Measurements from ENCODE around the gene TTC31.

Gene TTC31

DNA sequence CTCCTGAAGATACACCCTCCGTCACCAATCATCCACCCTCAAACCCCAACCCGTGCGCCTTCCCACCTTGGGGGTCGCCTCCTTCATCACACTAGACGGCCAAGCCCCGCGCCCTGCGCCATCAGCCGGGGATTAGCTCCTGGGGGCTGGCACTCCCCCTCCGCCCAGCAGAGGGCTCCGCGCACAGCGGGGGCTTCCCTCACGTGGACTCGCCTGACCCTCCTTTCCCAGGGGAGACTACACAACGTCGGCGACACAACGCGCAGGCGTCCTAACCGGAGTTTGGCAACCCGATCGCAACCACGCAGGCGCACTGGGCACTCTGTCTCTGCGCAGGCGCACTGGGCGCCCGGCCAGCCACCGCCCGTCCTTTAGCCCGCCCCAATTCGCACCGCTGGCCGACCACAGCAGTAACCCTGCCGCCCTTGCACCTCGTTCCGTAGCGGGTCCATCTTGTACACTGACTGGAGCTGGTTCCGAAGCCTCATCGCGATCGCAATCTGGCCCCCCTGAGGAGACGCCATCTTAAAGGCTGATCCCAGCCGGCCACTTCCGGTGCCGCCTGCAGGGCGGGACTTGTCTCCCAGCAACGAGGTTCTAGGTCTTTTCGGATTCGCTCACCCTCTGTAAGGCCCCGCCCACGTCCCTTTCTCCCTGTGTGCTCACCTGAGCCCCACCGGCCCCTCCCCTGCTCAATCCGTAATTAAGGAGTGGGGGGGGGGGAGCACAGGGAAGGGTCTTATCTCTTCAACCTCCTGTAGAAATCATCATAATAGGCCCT is 24.5 kb downstream of the TTC31 start, which contains the start of gene PCGF1:
PCGF1 (minus strand) TSS at position 551 of the 781 bp plus-strand sequence; CDS start at position 524, 27 bp downstream.
- H3K27ac ChIP-seq, result peak within 1 kb of the TSS; percentile 98
- peak; percentile 53 for TF ChIP-seq CTCF (conservative IDR thresholded peaks at IDR 0.05)

DNA sequence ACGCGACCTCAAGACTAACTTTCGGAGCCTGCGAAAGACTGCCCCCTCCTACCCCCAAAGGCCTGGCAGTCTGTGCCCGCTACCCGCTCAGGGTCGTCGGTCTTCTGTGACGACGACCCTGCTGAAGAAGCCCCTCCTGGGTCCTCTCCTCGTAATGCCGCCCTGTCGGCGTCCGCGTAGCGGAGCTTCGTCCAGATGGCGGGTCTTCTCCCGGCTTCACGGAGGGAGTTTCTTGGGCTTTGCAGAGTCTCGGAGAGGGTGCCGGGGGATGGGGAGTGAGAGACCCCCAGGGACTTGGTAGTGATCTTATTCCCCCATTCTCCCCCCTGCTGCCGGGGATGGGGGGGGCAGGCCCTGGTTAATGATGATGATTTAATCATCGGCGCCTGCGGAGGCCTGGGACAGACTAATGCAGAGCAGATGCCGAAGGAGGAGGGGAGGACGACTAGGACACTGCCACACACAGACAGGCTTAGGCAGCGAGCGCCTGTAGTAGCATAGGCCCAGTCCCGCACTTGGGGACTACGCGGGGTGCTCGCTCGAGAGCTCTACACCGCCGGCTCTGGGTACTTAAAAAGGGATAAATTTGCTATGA is 25.1 kb downstream of the TTC31 start:
- TF ChIP-seq CTCF (conservative IDR thresholded peaks at IDR 0.05), result no peak
- peak overlapping the region; percentile 98 for H3K27ac ChIP-seq

DNA sequence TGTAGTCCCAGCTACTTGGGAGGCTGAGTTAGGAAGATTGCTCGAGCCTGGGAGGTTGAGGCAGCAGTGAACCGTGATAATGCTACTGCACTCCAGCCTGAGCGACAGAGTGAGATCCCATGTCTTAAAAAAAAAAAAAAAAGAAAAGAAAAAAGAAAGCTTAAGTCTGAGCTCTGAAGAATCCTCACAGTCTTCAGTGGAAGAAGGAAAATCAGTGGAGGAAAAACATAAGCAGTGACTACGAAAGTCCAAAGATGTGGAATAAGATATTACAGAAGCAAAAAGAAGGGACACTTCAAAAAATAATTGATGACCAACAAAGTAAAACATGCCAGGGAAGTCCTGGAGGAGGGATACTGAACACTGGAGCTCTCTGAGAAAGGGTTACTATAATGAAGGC is 27.4 kb downstream of the TTC31 start:
- H3K27ac ChIP-seq, result no peak overlapping the region
- no peak for TF ChIP-seq CTCF (conservative IDR thresholded peaks at IDR 0.05)

DNA sequence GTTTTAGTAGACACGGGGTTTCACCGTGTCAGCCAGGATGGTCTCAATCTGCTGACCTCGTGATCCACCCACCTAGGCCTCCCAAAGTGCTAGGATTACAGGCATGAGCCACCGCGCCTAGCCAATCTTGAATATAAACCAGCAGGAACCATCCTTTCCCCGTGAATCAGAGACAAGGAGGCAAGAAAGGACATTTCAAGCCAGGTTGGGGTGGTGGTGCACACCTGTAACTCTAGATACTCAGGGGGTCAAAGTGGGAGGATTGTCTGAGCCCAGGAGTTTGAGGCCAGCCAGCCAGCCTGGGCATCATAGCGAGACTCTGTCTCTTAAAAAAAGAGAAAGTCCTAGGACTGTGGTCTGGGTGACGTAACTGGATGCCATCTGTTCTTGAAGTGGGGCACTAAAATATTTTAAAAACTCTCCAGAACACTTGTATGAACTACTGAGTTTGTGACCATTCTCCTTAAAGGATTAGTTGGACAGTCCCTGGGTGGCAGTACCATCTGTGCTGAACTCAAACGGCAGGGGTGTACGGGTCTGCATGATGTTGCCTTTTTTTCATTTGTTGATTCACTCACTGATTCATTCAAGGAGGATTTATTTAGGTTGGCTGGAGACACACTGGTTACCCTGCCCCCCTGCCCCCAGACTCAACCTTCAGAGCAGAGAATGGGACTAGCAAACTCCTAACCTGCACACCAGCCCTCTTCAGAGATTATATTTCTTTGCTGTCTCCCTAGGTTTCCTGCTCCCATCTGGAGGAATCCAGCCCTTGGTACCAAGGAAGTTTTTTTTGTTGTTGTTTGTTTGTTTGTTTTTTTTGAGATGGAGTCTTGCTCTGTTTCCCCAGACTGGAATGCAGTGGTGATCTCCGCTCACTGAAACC is 28.5 kb downstream of the TTC31 start:
- TF ChIP-seq CTCF (conservative IDR thresholded peaks at IDR 0.05), result no peak
- H3K27ac ChIP-seq, result no peak overlapping the region

DNA sequence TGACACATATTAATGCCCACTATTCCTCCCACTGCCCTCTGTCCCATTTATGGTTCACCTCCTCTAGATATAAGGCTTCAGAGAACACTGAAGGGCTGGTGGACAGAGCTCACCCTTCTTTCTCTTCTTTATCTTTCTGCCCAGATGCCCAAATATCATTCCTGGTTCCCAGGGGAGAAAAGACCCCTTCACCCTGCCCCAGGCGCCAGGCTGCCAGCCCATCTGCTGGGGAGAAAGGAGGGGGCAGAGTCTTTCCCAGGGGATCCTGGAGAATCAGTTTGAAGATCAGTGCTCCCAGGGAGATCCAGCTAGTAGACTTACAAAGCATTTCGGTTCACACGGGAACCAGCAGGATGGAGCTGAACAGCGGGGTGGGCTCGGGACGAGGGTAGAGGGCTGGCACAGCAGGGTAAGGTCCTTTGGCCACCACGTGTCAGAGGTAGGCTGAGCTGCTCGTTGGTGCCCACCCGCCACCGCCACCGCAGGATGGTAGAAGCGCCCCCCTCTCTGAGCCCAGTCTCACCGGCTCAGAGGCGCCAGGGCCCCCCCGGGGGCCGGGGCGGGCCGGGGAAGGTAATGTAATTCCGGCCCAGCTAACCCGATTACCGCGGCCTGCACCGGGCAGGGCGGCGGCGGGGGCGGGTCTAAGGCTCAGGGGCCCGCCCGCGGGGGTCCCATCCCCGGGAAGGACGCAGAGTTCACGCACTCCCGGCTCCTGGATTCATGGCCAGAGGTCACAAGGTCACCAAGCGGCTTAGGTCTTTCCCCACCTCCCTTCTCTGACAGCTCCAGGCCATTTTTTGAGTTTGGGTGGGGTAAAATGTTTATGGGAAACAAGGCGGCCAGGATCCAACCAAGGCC is 30.1 kb downstream of the TTC31 start:
- H3K27ac ChIP-seq, result no peak overlapping the region
- TF ChIP-seq CTCF (conservative IDR thresholded peaks at IDR 0.05), result no peak

GRCh38 chr2:74513605-74514367 is 30.9 kb downstream of the TTC31 start:
- TF ChIP-seq CTCF (conservative IDR thresholded peaks at IDR 0.05), result no peak
- H3K27ac ChIP-seq, result no peak overlapping the region
